K562 (cell line): ENCODE data around the gene CIAO2A. TPM values are rescaled to one million over a fixed set of nuclear protein-coding genes. Genes with fewer than 3 reads are reported as not detected.

ENCODE experiments used
- BMI1 ChIP-seq: fragments of 150-350 bp; IDR thresholded peaks from 2 replicates; pipeline ENCODE4 v1.6.1; 2014; ENCODE audit warnings: low read length
- DACH1 ChIP-seq: fragments of 450-650 bp; IDR thresholded peaks from 2 replicates; pipeline ENCODE4 v1.6.1; 2018; ENCODE audit not compliant: partially characterized antibody
- EHMT2 ChIP-seq: fragments of 450-650 bp; IDR thresholded peaks from 2 replicates; pipeline ENCODE4 v1.6.1; 2018; ENCODE audit warnings: antibody characterized with exemption
- ETV5 ChIP-seq: sonication (generic); formaldehyde crosslinking; IDR thresholded peaks from 2 replicates; pipeline ENCODE4 v1.4.0; 2020; ENCODE audit warnings: low read depth, mild to moderate bottlenecking, missing genetic modification reagents
- EWSR1 ChIP-seq: fragments of 450-650 bp; IDR thresholded peaks from 2 replicates; pipeline ENCODE4 v1.6.1; 2018; ENCODE audit warnings: borderline replicate concordance, mild to moderate bottlenecking, low read depth, moderate library complexity; ENCODE audit not compliant: partially characterized antibody
- HINFP ChIP-seq: fragments of 450-650 bp; conservative IDR thresholded peaks from 2 replicates; pipeline ENCODE4 v1.6.1; 2016; ENCODE audit warnings: missing genetic modification characterization, low read depth, mild to moderate bottlenecking, control low read depth, missing compliant biosample characterization
- HIVEP1 ChIP-seq: fragments of 250-450 bp; sonication (Bioruptor Pico); IDR thresholded peaks from 2 replicates; pipeline ENCODE4 v1.4.0; 2020; ENCODE audit warnings: mild to moderate bottlenecking
- HMG20A ChIP-seq: fragments of 450-650 bp; formaldehyde crosslinking; conservative IDR thresholded peaks from 2 replicates; pipeline ENCODE4 v1.4.0; 2020; ENCODE audit warnings: mild to moderate bottlenecking, mixed read lengths
- L3MBTL2 ChIP-seq: fragments of 450-650 bp; IDR thresholded peaks from 2 replicates; pipeline ENCODE4 v1.6.1; 2016; ENCODE audit warnings: mild to moderate bottlenecking, moderate library complexity
- NCOA6 ChIP-seq: fragments of 450-650 bp; IDR thresholded peaks from 2 replicates; pipeline ENCODE4 v1.6.1; 2017; ENCODE audit warnings: mild to moderate bottlenecking
- PHB ChIP-seq: fragments of 250-450 bp; sonication (Bioruptor Pico); IDR thresholded peaks from 2 replicates; pipeline ENCODE4 v1.5.0; 2021
- PRMT5 ChIP-seq: sonication (generic); formaldehyde crosslinking; IDR thresholded peaks from 2 replicates; pipeline ENCODE4 v1.5.0; 2020; ENCODE audit warnings: missing genetic modification reagents
- PTTG1 ChIP-seq: fragments of 450-650 bp; IDR thresholded peaks from 2 replicates; pipeline ENCODE4 v1.6.1; 2016; ENCODE audit warnings: low read depth, mild to moderate bottlenecking, missing genetic modification characterization, missing compliant biosample characterization
- RHOXF2B ChIP-seq: fragments of 250-450 bp; sonication (Bioruptor Pico); conservative IDR thresholded peaks from 2 replicates; pipeline ENCODE4 v1.5.1; 2021
- SETDB1 ChIP-seq: IDR thresholded peaks from one replicate; pipeline ENCODE4 v1.6.1; 2012; ENCODE audit warnings: low read length, control low read depth, inconsistent platforms
- SRF ChIP-seq, 2 experiments: fragments of 250-450, 450-650 bp in 1 of 2; sonication (Bioruptor Pico) in 1 of 2; sonication (generic) in 1 of 2; formaldehyde crosslinking; IDR thresholded peaks; 2 replicates each; pipeline versions ENCODE4 v1.5.0 to v1.5.1; 2020 to 2022; ENCODE audit warnings: mild to moderate bottlenecking in 1 of 2, missing genetic modification reagents in 1 of 2
- TAF7 ChIP-seq: fragments of 450-650 bp; IDR thresholded peaks from 2 replicates; pipeline ENCODE4 v1.6.1; 2016; ENCODE audit warnings: missing genetic modification characterization, missing compliant biosample characterization
- USF2 ChIP-seq: sonication (generic); formaldehyde crosslinking; IDR thresholded peaks from 2 replicates; pipeline ENCODE4 v1.5.0; 2020; ENCODE audit warnings: missing genetic modification reagents
- ZEB2 ChIP-seq: fragments of 450-650 bp; IDR thresholded peaks from 2 replicates; pipeline ENCODE4 v1.6.1; 2016
- ZKSCAN1 ChIP-seq: fragments of 150-350 bp; IDR thresholded peaks from 2 replicates; pipeline ENCODE4 v1.6.1; 2016; ENCODE audit warnings: low read depth, low read length
- ZNF133 ChIP-seq: fragments of 250-450 bp; sonication (Bioruptor Pico); IDR thresholded peaks from 2 replicates; pipeline ENCODE4 v1.4.0; 2020; ENCODE audit warnings: mild to moderate bottlenecking
- ZNF316 ChIP-seq: fragments of 450-650 bp; IDR thresholded peaks from 2 replicates; pipeline ENCODE4 v1.6.1; 2016
- ZSCAN32 ChIP-seq: fragments of 450-650 bp; formaldehyde crosslinking; IDR thresholded peaks from 2 replicates; pipeline ENCODE4 v1.4.0; 2020; ENCODE audit warnings: mild to moderate bottlenecking, moderate library complexity
- polyA plus RNA-seq, 8 experiments: library from polyadenylated mRNA; depleted of rRNA in 4 of 8; stranded (reverse) in 5 of 8; unstranded in 3 of 8; fragments of >200 nt; fragmentation: Nextera tagmentation in 2 of 8; fragmentation: Illumina TruSeq in 1 of 8; extraction: Ambion mirVana in 2 of 8; extraction: Trizol in 1 of 8; gene quantifications; 2 replicates each; pipeline versions ENCODE4 v1.2.1 to v1.2.3, GENCODE V29; 2011 to 2014; ENCODE audit warnings: inconsistent platforms in 1 of 8, missing spikeins in 1 of 8
- total RNA-seq, 7 experiments: library from RNA; depleted of rRNA in 6 of 7; stranded (reverse); fragments of >200 nt in 6 of 7; fragmentation: Illumina TruSeq in 2 of 7; extraction: Trizol in 2 of 7; gene quantifications; 2 replicates each; pipeline versions ENCODE4 v1.2.1 to v1.2.3, GENCODE V29; 2011 to 2021; ENCODE audit warnings: low replicate concordance in 1 of 7
- TF ChIP-seq, protein P1 (sequence below): fragments of 450-650 bp; IDR thresholded peaks from 2 replicates; pipeline ENCODE4 v1.6.1; 2018; ENCODE audit warnings: mild to moderate bottlenecking, low read depth; ENCODE audit not compliant: partially characterized antibody
- TF ChIP-seq, protein P2 (sequence below): fragments of 450-650 bp; IDR thresholded peaks from 2 replicates; pipeline ENCODE4 v1.6.1; 2016; ENCODE audit warnings: antibody characterized with exemption
- TF ChIP-seq, protein P3 (sequence below), 2 experiments: fragments of 450-650 bp in 1 of 2; sonication (generic) in 1 of 2; formaldehyde crosslinking; conservative IDR thresholded peaks; 2 replicates each; pipeline versions ENCODE4 v1.4.0 to v1.8.1; 2020 to 2022; ENCODE audit warnings: mild to moderate bottlenecking in 1 of 2, missing genetic modification reagents in 1 of 2

Gene CIAO2A
- total and polyA plus RNA-seq, 9 of the 15 experiments (the other 6 are each of a cell fraction or from before 2014, with no cell fraction given), result 161 to 429 (median 313) TPM

- TF ChIP-seq, protein P1, sequence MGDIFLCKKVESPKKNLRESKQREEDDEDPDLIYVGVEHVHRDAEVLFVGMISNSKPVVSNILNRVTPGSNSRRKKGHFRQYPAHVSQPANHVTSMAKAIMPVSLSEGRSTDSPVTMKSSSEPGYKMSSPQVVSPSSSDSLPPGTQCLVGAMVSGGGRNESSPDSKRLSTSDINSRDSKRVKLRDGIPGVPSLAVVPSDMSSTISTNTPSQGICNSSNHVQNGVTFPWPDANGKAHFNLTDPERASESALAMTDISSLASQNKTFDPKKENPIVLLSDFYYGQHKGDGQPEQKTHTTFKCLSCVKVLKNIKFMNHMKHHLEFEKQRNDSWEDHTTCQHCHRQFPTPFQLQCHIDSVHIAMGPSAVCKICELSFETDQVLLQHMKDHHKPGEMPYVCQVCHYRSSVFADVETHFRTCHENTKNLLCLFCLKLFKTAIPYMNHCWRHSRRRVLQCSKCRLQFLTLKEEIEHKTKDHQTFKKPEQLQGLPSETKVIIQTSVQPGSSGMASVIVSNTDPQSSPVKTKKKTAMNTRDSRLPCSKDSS, result no peak
- TF ChIP-seq HIVEP1 (CRISPR knock-in tag) (no peak), BMI1 (no peak), RHOXF2B (CRISPR knock-in tag) (no peak), PHB (CRISPR knock-in tag) (no peak), PRMT5 (CRISPR knock-in tag) (no peak), EHMT2 (no peak), TAF7 (tag) (no peak), HINFP (no peak), ZEB2 (no peak), HMG20A (CRISPR knock-in tag) (no peak), SETDB1 (no peak), USF2 (CRISPR knock-in tag) (no peak), DACH1 (no peak), ZKSCAN1 (no peak), PTTG1 (tag) (no peak), ZSCAN32 (CRISPR knock-in tag) (no peak), ZNF316 (no peak), ZNF133 (no peak), NCOA6 (no peak), EWSR1 (no peak), L3MBTL2 (no peak; the same call in 1 of the 2 replicates), ETV5 (CRISPR knock-in tag) (no peak), SRF (CRISPR knock-in tag; IDR thresholded peaks at IDR 0.05) (no peak)
- TF ChIP-seq, protein P2, sequence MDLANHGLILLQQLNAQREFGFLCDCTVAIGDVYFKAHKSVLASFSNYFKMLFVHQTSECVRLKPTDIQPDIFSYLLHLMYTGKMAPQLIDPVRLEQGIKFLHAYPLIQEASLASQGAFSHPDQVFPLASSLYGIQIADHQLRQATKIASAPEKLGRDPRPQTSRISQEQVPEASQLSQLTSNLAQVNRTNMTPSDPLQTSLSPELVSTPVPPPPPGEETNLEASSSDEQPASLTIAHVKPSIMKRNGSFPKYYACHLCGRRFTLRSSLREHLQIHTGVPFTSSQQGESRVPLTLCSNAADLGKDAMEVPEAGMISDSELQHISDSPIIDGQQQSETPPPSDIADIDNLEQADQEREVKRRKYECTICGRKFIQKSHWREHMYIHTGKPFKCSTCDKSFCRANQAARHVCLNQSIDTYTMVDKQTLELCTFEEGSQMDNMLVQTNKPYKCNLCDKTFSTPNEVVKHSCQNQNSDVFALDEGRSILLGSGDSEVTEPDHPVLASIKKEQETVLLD, result no peak; the same call in 1 of the 2 replicates
- TF ChIP-seq, protein P3, sequence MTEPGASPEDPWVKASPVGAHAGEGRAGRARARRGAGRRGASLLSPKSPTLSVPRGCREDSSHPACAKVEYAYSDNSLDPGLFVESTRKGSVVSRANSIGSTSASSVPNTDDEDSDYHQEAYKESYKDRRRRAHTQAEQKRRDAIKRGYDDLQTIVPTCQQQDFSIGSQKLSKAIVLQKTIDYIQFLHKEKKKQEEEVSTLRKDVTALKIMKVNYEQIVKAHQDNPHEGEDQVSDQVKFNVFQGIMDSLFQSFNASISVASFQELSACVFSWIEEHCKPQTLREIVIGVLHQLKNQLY (CRISPR knock-in tag; conservative IDR thresholded peaks at IDR 0.05), result no peak
Observed at GRCh38 chr15:64046421-64047153, 47.1 kb downstream of the CIAO2A start, which contains the start of gene DAPK2 (continued).
